CD4-positive, alpha-beta T cell treated with Interleukin-21 for 1 hour (primary cell): Measurements from ENCODE around the gene ARHGAP15.

ENCODE experiments used
- DNase-seq: peaks from one replicate; pipeline ENCODE4 v3.0.0-alpha.2; 2020

Gene ARHGAP15

GRCh38 chr2:143176606-143177005 is 47.4 kb downstream of the ARHGAP15 start:
- DNase-seq: peak; percentile 45

GRCh38 chr2:143177096-143177786 is 48.0 kb downstream of the ARHGAP15 start:
- DNase-seq: peak; percentile 42

- peak; percentile 22 for DNase-seq
Observed at GRCh38 chr2:143181494-143181893, 52.3 kb downstream of the ARHGAP15 start.

GRCh38 chr2:143182649-143183048 is 53.4 kb downstream of the ARHGAP15 start:
- no peak for DNase-seq

- DNase-seq: no peak
Observed at GRCh38 chr2:143183804-143184463, 54.7 kb downstream of the ARHGAP15 start.

- DNase-seq: no peak
Observed at GRCh38 chr2:143186876-143187275, 57.7 kb downstream of the ARHGAP15 start.

- no peak for DNase-seq
Observed at GRCh38 chr2:143190431-143190830, 61.2 kb downstream of the ARHGAP15 start.

GRCh38 chr2:143192106-143192505 is 62.9 kb downstream of the ARHGAP15 start:
- DNase-seq: no peak

GRCh38 chr2:143192716-143193115 is 63.5 kb downstream of the ARHGAP15 start:
- no peak for DNase-seq

- DNase-seq: no peak
Observed at GRCh38 chr2:143193121-143193520, 63.9 kb downstream of the ARHGAP15 start.

- DNase-seq: no peak
Observed at GRCh38 chr2:143195511-143195910, 66.3 kb downstream of the ARHGAP15 start.

- DNase-seq: no peak
Observed at GRCh38 chr2:143204062-143204461, 74.8 kb downstream of the ARHGAP15 start.

- DNase-seq: peak; percentile 65
Observed at GRCh38 chr2:143205106-143205764, 76.0 kb downstream of the ARHGAP15 start.

- DNase-seq: no peak
Observed at GRCh38 chr2:143209570-143210445, 80.6 kb downstream of the ARHGAP15 start.

- DNase-seq: no peak
Observed at GRCh38 chr2:143210446-143210819, 81.2 kb downstream of the ARHGAP15 start.

GRCh38 chr2:143217512-143218115 is 88.4 kb downstream of the ARHGAP15 start:
- no peak for DNase-seq

GRCh38 chr2:143218621-143219020 is 89.4 kb downstream of the ARHGAP15 start:
- no peak for DNase-seq

GRCh38 chr2:143219266-143219665 is 90.0 kb downstream of the ARHGAP15 start:
- no peak for DNase-seq

GRCh38 chr2:143223556-143223955 is 94.3 kb downstream of the ARHGAP15 start:
- no peak for DNase-seq

- DNase-seq: no peak
Observed at GRCh38 chr2:143225931-143226330, 96.7 kb downstream of the ARHGAP15 start.

GRCh38 chr2:143226714-143227541 is 97.7 kb downstream of the ARHGAP15 start:
- no peak for DNase-seq

- DNase-seq: no peak
Observed at GRCh38 chr2:143229411-143229810, 100.2 kb downstream of the ARHGAP15 start.
